H1 (cell line): ENCODE measurements around the gene VEGFC. TPM values are rescaled to one million over a fixed set of nuclear protein-coding genes. Genes with fewer than 3 reads are reported as not detected.

Experiments used
- CTCF ChIA-PET: fragments of 300-600 bp; sonication (Branson Sonifier 250); formaldehyde crosslinking; loops from one replicate; lab custom pipeline; 2021; ENCODE audit not compliant: partially characterized antibody; lab: Charles Lee
- POLR2A ChIA-PET: fragments of 300-600 bp; sonication (Branson Sonifier 250); formaldehyde crosslinking; loops from one replicate; lab custom pipeline; 2021; ENCODE audit warnings: inconsistent platforms; ENCODE audit not compliant: partially characterized antibody; lab: Charles Lee
- DNase-seq, 2 experiments: peaks; one replicate each; pipeline versions ENCODE4 v3.0.0 to v3.0.0-alpha.2; 2010 to 2022; ENCODE audit warnings: low spot score in 2 of 2, low read depth in 1 of 2, mixed read lengths in 1 of 2
- FAIRE-seq: peaks from 2 replicates; lab custom pipeline; 2011; peaks lifted over from hg19 to GRCh38; lab: Jason Lieb, UNC
- H2AFZ ChIP-seq: 2 replicates; pipeline ENCODE4 v1.8.1; 2012; ENCODE audit warnings: low read length, inconsistent platforms
- H2AK5ac ChIP-seq: 2 replicates; pipeline ENCODE4 v1.6.1; 2013; ENCODE audit warnings: low read depth, low read length
- H2BK120ac ChIP-seq: replicated peaks from 2 replicates; pipeline ENCODE3; 2013; ENCODE audit warnings: low read depth, low read length, inconsistent platforms
- H2BK12ac ChIP-seq: 2 replicates; pipeline ENCODE4 v1.6.1; 2013; ENCODE audit warnings: low read depth, low read length
- H2BK15ac ChIP-seq: 2 replicates; pipeline ENCODE4 v1.6.1; 2013; ENCODE audit warnings: low read length
- H2BK20ac ChIP-seq: 2 replicates; pipeline ENCODE4 v1.6.1; 2013; ENCODE audit warnings: low read length
- H2BK5ac ChIP-seq: 2 replicates; pipeline ENCODE4 v1.6.1; 2013; ENCODE audit warnings: low read depth, low read length
- H3K14ac ChIP-seq: 2 replicates; pipeline ENCODE4 v1.6.1; 2013; ENCODE audit warnings: inconsistent platforms; ENCODE audit not compliant: insufficient read length
- H3K18ac ChIP-seq: 2 replicates; pipeline ENCODE4 v1.6.1; 2013; ENCODE audit warnings: low read length; ENCODE audit errors: extremely low read depth
- H3K23ac ChIP-seq: 2 replicates; pipeline ENCODE4 v1.6.1; 2013; ENCODE audit warnings: inconsistent platforms; ENCODE audit not compliant: insufficient read length
- H3K23me2 ChIP-seq: 2 replicates; pipeline ENCODE4 v1.6.1; 2013; ENCODE audit warnings: low read depth, low read length
- H3K27ac ChIP-seq: 2 replicates; pipeline ENCODE4 v1.6.1; 2011; ENCODE audit warnings: low read depth, low read length, inconsistent platforms
- H3K27me3 ChIP-seq, 4 experiments: replicated peaks in 1 of 4; 1 replicate in 1 of 4; 2 replicates in 3 of 4; pipeline versions ENCODE4 v1.6.1 to v1.8.1; 2011 to 2013; ENCODE audit warnings: low read length in 3 of 4, mild to moderate bottlenecking in 3 of 4, inconsistent platforms in 2 of 4, mixed read lengths in 2 of 4, moderate library complexity in 1 of 4; ENCODE audit not compliant: control insufficient read depth in 3 of 4, insufficient read depth in 3 of 4; ENCODE audit errors: extremely low read depth in 1 of 4
- H3K36me3 ChIP-seq, 4 experiments: 2 replicates each; pipeline versions ENCODE4 v1.6.1 to v1.8.1; 2011 to 2013; ENCODE audit warnings: mild to moderate bottlenecking in 4 of 4, low read length in 3 of 4, moderate library complexity in 2 of 4, control low read depth in 1 of 4, inconsistent platforms in 1 of 4; ENCODE audit not compliant: insufficient read depth in 4 of 4, control insufficient read depth in 2 of 4
- H3K4ac ChIP-seq: replicated peaks from 2 replicates; pipeline ENCODE3; 2013; ENCODE audit warnings: low read length, low read depth, mixed read lengths, inconsistent platforms; ENCODE audit not compliant: insufficient read length
- H3K4me1 ChIP-seq, 4 experiments: replicated peaks in 1 of 4; 1 replicate in 1 of 4; 2 replicates in 3 of 4; pipeline versions ENCODE4 v1.6.1 to v1.8.1; 2011 to 2013; ENCODE audit warnings: low read length in 3 of 4, inconsistent platforms in 2 of 4, mixed read lengths in 1 of 4; ENCODE audit not compliant: insufficient read depth in 4 of 4, control insufficient read depth in 3 of 4
- H3K4me2 ChIP-seq, 2 experiments: 2 replicates each; pipeline versions ENCODE4 v1.6.1 to v1.8.1; 2011 to 2013; ENCODE audit warnings: low read depth in 2 of 2, low read length in 2 of 2, control low read depth in 1 of 2, inconsistent platforms in 1 of 2, mild to moderate bottlenecking in 1 of 2; ENCODE audit not compliant: insufficient read depth in 1 of 2
- H3K4me3 ChIP-seq, 4 experiments: fragments of 200-600, 300-600 bp in 1 of 4; sonication (generic), shearing (Covaris generic), sonication (Bioruptor Twin) in 1 of 4; 2 replicates each; pipeline versions ENCODE4 v1.5.1 to v1.8.1; 2011 to 2016; ENCODE audit warnings: low read length in 4 of 4, low read depth in 3 of 4, control low read depth in 2 of 4, inconsistent platforms in 2 of 4, mild to moderate bottlenecking in 2 of 4, mixed read lengths in 1 of 4, moderate library complexity in 1 of 4; ENCODE audit not compliant: insufficient read depth in 2 of 4; ENCODE audit errors: extremely low read depth in 1 of 4
- H3K56ac ChIP-seq: replicated peaks from 2 replicates; pipeline ENCODE3; 2013; ENCODE audit warnings: low read depth, mild to moderate bottlenecking, mixed read lengths, low read length, inconsistent platforms; ENCODE audit not compliant: insufficient read length
- H3K79me1 ChIP-seq: 2 replicates; pipeline ENCODE4 v1.6.1; 2013; ENCODE audit warnings: low read depth, low read length, control low read depth
- H3K79me2 ChIP-seq, 2 experiments: 2 replicates each; pipeline versions ENCODE4 v1.6.1 to v1.8.1; 2012 to 2013; ENCODE audit warnings: low read length in 2 of 2, mild to moderate bottlenecking in 2 of 2, inconsistent platforms in 1 of 2; ENCODE audit not compliant: insufficient read depth in 2 of 2, control insufficient read depth in 1 of 2
- H3K9ac ChIP-seq, 4 experiments: replicated peaks in 1 of 4; 1 replicate in 1 of 4; 2 replicates in 3 of 4; pipeline versions ENCODE4 v1.6.1 to v1.8.1; 2011 to 2013; ENCODE audit warnings: low read depth in 3 of 4, low read length in 3 of 4, control low read depth in 2 of 4, mild to moderate bottlenecking in 2 of 4, moderate library complexity in 2 of 4, inconsistent platforms in 1 of 4; ENCODE audit errors: extremely low read depth in 1 of 4
- H3K9me3 ChIP-seq, 2 experiments: 2 replicates each; pipeline versions ENCODE4 v1.6.1 to v1.8.1; 2012 to 2013; ENCODE audit warnings: mild to moderate bottlenecking in 2 of 2, moderate library complexity in 2 of 2, control low read depth in 1 of 2, inconsistent platforms in 1 of 2, low read depth in 1 of 2, low read length in 1 of 2, mixed read lengths in 1 of 2; ENCODE audit not compliant: insufficient read depth in 2 of 2
- H4K20me1 ChIP-seq, 2 experiments: replicated peaks in 1 of 2; 2 replicates each; pipeline versions ENCODE3 to v1.8.1; 2011 to 2013; ENCODE audit warnings: inconsistent platforms in 2 of 2, low read length in 2 of 2, mild to moderate bottlenecking in 1 of 2; ENCODE audit not compliant: insufficient read depth in 2 of 2, control insufficient read depth in 1 of 2
- H4K5ac ChIP-seq: 2 replicates; pipeline ENCODE4 v1.6.1; 2013; ENCODE audit warnings: low read length, low read depth, mixed read lengths, inconsistent platforms; ENCODE audit not compliant: insufficient read length
- H4K8ac ChIP-seq: 2 replicates; pipeline ENCODE4 v1.8.0; 2013; ENCODE audit warnings: mild to moderate bottlenecking, moderate library complexity, low read length, inconsistent platforms; ENCODE audit not compliant: insufficient read depth; ENCODE audit errors: extremely low read depth
- H4K91ac ChIP-seq: replicated peaks from 2 replicates; pipeline ENCODE3; 2013; ENCODE audit warnings: low read length, mixed read lengths, inconsistent platforms; ENCODE audit not compliant: insufficient read length
- EP300 ChIP-seq, 2 experiments: IDR thresholded peaks; 1 replicate in 1 of 2; 2 replicates in 1 of 2; pipeline ENCODE4 v1.6.1; 2011 to 2012; ENCODE audit warnings: low read depth in 2 of 2, low read length in 2 of 2, mild to moderate bottlenecking in 2 of 2, borderline replicate concordance in 1 of 2, inconsistent platforms in 1 of 2, moderate library complexity in 1 of 2
- GABPA ChIP-seq: IDR thresholded peaks from 2 replicates; pipeline ENCODE4 v1.6.1; 2011; ENCODE audit warnings: mild to moderate bottlenecking, low read length, moderate library complexity, borderline replicate concordance; ENCODE audit not compliant: insufficient read depth
- NANOG ChIP-seq: IDR thresholded peaks from 2 replicates; pipeline ENCODE4 v1.6.1; 2011; ENCODE audit warnings: low read length, low read depth, mild to moderate bottlenecking, inconsistent platforms; ENCODE audit not compliant: insufficient read depth, poor library complexity, severe bottlenecking
- WGBS, 2 experiments: shearing (Covaris generic) in 1 of 2; methylation state at CpG; one replicate each; pipeline versions ENCODE4 v1.1.6 to v1.1.7; 2013 to 2015; ENCODE audit warnings: low lambda C conversion rate in 2 of 2, mixed read lengths in 2 of 2, inconsistent platforms in 1 of 2, low coverage in 1 of 2, missing lambda C conversion rate in 1 of 2; ENCODE audit not compliant: insufficient replicate concordance in 2 of 2, insufficient coverage in 1 of 2, insufficient read length in 1 of 2; ENCODE audit errors: extremely low coverage in 1 of 2, missing lambda C conversion rate in 1 of 2; 5-methylcytosine and 5-hydroxymethylcytosine counted together
- polyA plus RNA-seq, 7 experiments: library from polyadenylated mRNA; depleted of rRNA in 3 of 7; stranded (reverse) in 5 of 7; unstranded in 2 of 7; fragments of >200 nt in 5 of 7; fragments of 200-250 nt in 2 of 7; gene quantifications; 1 replicate in 5 of 7; 2 replicates in 1 of 7; 4 replicates in 1 of 7; pipeline versions ENCODE4 v1.2.1 to v1.2.3, GENCODE V29; 2011 to 2013; ENCODE audit warnings: missing spikeins in 2 of 7, mixed read lengths in 2 of 7
- total RNA-seq: library from RNA; stranded (reverse); fragmentation: NEBNext Ultra II Directional; extraction: Animal tissue kit (Norgen Biotek cat#: 25700); gene quantifications from 2 replicates; pipeline ENCODE4 v1.2.1, GENCODE V29; 2021
- TF ChIP-seq, protein P1 (sequence below): IDR thresholded peaks from 2 replicates; pipeline ENCODE4 v1.6.1; 2012; ENCODE audit warnings: low read length, inconsistent platforms

VEGFC gene
- total and polyA plus RNA-seq, 2 of the 8 experiments (the other 6 are each of a cell fraction or from before 2014, with no cell fraction given), result 0.53 to 1.4 TPM

DNA sequence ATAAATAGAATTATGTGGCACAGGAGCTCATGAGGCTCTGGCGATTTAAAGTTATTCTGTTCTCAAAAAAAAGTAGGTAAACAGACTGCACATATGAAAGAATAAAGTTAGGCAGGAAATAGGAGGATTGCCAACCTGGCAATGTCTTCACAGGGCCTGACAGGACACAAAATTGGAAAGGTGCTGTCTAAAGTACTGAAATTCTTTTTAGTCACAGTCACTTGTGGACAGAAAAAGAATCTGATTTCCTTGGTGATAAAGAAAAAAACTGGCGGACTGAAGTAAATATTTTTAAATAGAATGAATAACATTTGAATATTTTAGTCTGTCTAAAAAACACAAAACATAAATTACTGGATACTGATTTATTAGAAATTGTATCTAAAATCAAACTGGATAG lies 124.4 kb downstream of the VEGFC start:
- Histone ChIP-seq H4K8ac (no peak overlapping the region), H3K79me2 (no peaks in the 10 kb centered on the region), H2AFZ (no peak overlapping the region), H4K20me1 (no peaks in the 10 kb centered on the region), H3K9me3 (no peaks in the 10 kb centered on the region), H2AK5ac (no peak overlapping the region), H3K4me3 (no peak overlapping the region), H2BK5ac (no peak overlapping the region), H3K27ac (no peak overlapping the region), H3K56ac (no peak overlapping the region), H3K9ac (no peak overlapping the region), H3K36me3 (no peaks in the 10 kb centered on the region), H2BK12ac (no peak overlapping the region), H3K23me2 (no peaks in the 10 kb centered on the region), H3K14ac (no peak overlapping the region), H3K4me1 (no peaks in the 10 kb centered on the region), H2BK15ac (no peak overlapping the region), H3K23ac (no peak overlapping the region)
- DNase-seq, result no peak
- FAIRE-seq, result no peak
- POLR2A ChIA-PET, result no interaction called here
- 45% methylated on average over 2 of the region's 2 CpGs; no CpG with 5 or more reads in 1 of the 2 experiments for WGBS, 2 experiments
- TF ChIP-seq, protein P1, sequence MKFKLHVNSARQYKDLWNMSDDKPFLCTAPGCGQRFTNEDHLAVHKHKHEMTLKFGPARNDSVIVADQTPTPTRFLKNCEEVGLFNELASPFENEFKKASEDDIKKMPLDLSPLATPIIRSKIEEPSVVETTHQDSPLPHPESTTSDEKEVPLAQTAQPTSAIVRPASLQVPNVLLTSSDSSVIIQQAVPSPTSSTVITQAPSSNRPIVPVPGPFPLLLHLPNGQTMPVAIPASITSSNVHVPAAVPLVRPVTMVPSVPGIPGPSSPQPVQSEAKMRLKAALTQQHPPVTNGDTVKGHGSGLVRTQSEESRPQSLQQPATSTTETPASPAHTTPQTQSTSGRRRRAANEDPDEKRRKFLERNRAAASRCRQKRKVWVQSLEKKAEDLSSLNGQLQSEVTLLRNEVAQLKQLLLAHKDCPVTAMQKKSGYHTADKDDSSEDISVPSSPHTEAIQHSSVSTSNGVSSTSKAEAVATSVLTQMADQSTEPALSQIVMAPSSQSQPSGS, result no peak
- TF ChIP-seq EP300 (IDR thresholded peaks at IDR 0.05; ENCODE audit: borderline replicate concordance in 1 of 2, low read depth in 2 of 2, low read length in 2 of 2) (no peak), GABPA (no peak), NANOG (no peak)
- TF ChIP-seq, all 59 proteins: peak for 0
- H3K27me3 ChIP-seq, result no peaks in the 10 kb centered on the region
- H2BK120ac ChIP-seq, result no peak overlapping the region
- no peak overlapping the region for H2BK20ac ChIP-seq
- no peak overlapping the region for H4K91ac ChIP-seq
- H3K4ac ChIP-seq, result no peak overlapping the region
- H3K18ac ChIP-seq, result no peak overlapping the region
- H3K79me1 ChIP-seq, result no peaks in the 10 kb centered on the region
- no peak overlapping the region for H3K4me2 ChIP-seq
- CTCF ChIA-PET, result interaction anchor here (0.6 kb wide), 1 partner anchor 98 kb away, joined by 3 read pairs; no protein-coding TSS in a partner anchor
- H4K5ac ChIP-seq, result no peak overlapping the region
